Measurements from ENCODE around the gene MYEF2. TPM values are rescaled to one million over a fixed set of nuclear protein-coding genes. Genes with fewer than 3 reads are reported as not detected.

The MYEF2 gene
- total and polyA plus RNA-seq, 2 of the 13 experiments (the other 11 are each of a cell fraction or from before 2014, with no cell fraction given): 10.3 to 10.5 TPM

- TF ChIP-seq ZZZ3 (CRISPR knock-in tag; IDR thresholded peaks at IDR 0.05; ENCODE audit: borderline replicate concordance) (no peak), ZNF777 (CRISPR knock-in tag; IDR thresholded peaks at IDR 0.05) (no peak), EEA1 (CRISPR knock-in tag; IDR thresholded peaks at IDR 0.05; ENCODE audit: borderline replicate concordance) (no peak), HMG20B (CRISPR knock-in tag; conservative IDR thresholded peaks at IDR 0.05) (0 out of 2 replicates have a peak, but pooled peaks have one; percentile 30), RCOR2 (CRISPR knock-in tag; IDR thresholded peaks at IDR 0.05) (no peak), ELF3 (CRISPR knock-in tag; IDR thresholded peaks at IDR 0.05) (0 out of 2 replicates have a peak, but pooled peaks have one; percentile 46), ZNF510 (CRISPR knock-in tag; IDR thresholded peaks at IDR 0.05; ENCODE audit: low read depth) (no peak), MEIS2 (CRISPR knock-in tag; IDR thresholded peaks at IDR 0.05) (0 out of 2 replicates have a peak, but pooled peaks have one; percentile 47), ZBTB20 (CRISPR knock-in tag; IDR thresholded peaks at IDR 0.05; ENCODE audit: borderline replicate concordance, low read depth) (peak; percentile 41; the same call in 1 of the 2 replicates), ZNF12 (CRISPR knock-in tag; IDR thresholded peaks at IDR 0.05) (peak; percentile 55; the same call in 1 of the 2 replicates), ATF2 (CRISPR knock-in tag; IDR thresholded peaks at IDR 0.05) (no peak), MEIS1 (CRISPR knock-in tag; IDR thresholded peaks at IDR 0.05; ENCODE audit: borderline replicate concordance) (no peak), ZNF17 (CRISPR knock-in tag; IDR thresholded peaks at IDR 0.05) (no peak), EHMT2 (IDR thresholded peaks at IDR 0.05; ENCODE audit: borderline replicate concordance, low read depth, low read length) (peak; percentile 96), SKI (IDR thresholded peaks at IDR 0.05; ENCODE audit: partially characterized antibody) (no peak), ZBTB44 (CRISPR knock-in tag; IDR thresholded peaks at IDR 0.05) (peak; percentile 83; the same call in 1 of the 2 replicates), NFAT5 (CRISPR knock-in tag; IDR thresholded peaks at IDR 0.05) (peak; percentile 48; the same call in 1 of the 2 replicates), XRCC5 (optimal IDR thresholded peaks at IDR 0.05; ENCODE audit: low read length) (no peak), SAP130 (CRISPR knock-in tag; IDR thresholded peaks at IDR 0.05; ENCODE audit: low read depth) (0 out of 2 replicates have a peak, but pooled peaks have one; percentile 38), MIER2 (CRISPR knock-in tag; IDR thresholded peaks at IDR 0.05) (peak; percentile 98)
Measured at GRCh38 chr15:48190932-48191573, 13.0 kb upstream of the MYEF2 start (continued).
